Body of pancreas (tissue), 4 donors: Measurements from ENCODE around the gene ABL1.

Source experiments
- CTCF ChIP-seq, 7 experiments: fragments of 450-650 bp in 4 of 7; fragments of 200-600 bp in 3 of 7; sonication (generic) in 3 of 7; IDR thresholded peaks; one replicate each; pipeline ENCODE4 v1.5.1; 2016 to 2019; ENCODE audit warnings: antibody characterized with exemption in 7 of 7
- POLR2A ChIP-seq, 3 donors: fragments of 450-650 bp; IDR thresholded peaks; one replicate each; pipeline ENCODE4 v1.6.1; 2016; ENCODE audit warnings: antibody characterized with exemption in 3 of 3, mild to moderate bottlenecking in 2 of 3

- TF ChIP-seq CTCF (IDR thresholded peaks at IDR 0.05) (no peak), POLR2A (IDR thresholded peaks at IDR 0.05) (no peak)
Measured at GRCh38 chr9:130899051-130899748, 64.1 kb downstream of the ABL1 start.
